Measurements from ENCODE around the gene RBBP7.

DNA sequence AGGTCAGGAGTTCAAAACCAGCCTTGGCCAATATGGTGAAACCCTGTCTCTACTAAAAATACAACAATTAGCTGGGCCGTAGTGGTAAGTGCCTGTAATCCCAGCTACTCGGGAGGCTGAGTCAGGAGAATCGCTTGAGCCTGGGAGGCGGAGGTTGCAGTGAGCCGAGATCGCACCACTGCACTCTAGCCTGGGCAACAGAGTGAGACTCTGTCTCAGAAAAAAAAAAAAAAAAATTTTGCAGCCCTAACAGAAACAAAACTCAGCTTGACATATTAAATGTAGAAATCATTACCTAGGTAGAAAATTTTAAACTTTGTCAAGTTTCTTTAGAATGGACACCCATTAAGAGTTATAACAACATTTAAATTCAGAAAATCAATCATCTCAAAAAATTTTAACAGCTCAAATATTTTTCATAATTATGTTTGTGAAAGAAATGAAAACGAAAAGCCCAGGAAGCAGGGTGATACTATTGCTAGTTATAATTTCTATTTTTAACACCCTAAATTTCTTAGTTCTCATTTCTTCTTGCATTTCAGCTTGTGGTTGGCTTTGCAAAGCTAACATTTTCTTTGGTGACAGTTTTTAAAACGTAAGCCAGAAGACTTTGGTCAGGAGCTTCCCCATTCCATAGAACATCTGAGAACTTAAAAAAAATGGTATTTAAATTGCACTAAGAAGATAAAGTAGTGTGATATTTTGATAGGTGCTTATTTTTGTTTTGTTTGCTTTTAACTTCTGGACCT is 33.3 kb upstream of the RBBP7 start:
- TF ChIP-seq RBM22 (optimal IDR thresholded peaks at IDR 0.05; ENCODE audit: low read length) (no peak), KLF12 (CRISPR knock-in tag; IDR thresholded peaks at IDR 0.05; ENCODE audit: borderline replicate concordance) (no peak), ZNF30 (CRISPR knock-in tag; IDR thresholded peaks at IDR 0.05) (no peak), POLR2A (IDR thresholded peaks at IDR 0.05; ENCODE audit: insufficient read depth in 1 of 2, low read depth in 2 of 2, low read length in 2 of 2) (no peak), POLR2AphosphoS5 (IDR thresholded peaks at IDR 0.05; ENCODE audit: low read depth, low read length) (no peak), ZBTB7A (CRISPR knock-in tag; IDR thresholded peaks at IDR 0.05) (no peak), FOXM1 (CRISPR knock-in tag; IDR thresholded peaks at IDR 0.05) (no peak)
- TF ChIP-seq, protein P1, sequence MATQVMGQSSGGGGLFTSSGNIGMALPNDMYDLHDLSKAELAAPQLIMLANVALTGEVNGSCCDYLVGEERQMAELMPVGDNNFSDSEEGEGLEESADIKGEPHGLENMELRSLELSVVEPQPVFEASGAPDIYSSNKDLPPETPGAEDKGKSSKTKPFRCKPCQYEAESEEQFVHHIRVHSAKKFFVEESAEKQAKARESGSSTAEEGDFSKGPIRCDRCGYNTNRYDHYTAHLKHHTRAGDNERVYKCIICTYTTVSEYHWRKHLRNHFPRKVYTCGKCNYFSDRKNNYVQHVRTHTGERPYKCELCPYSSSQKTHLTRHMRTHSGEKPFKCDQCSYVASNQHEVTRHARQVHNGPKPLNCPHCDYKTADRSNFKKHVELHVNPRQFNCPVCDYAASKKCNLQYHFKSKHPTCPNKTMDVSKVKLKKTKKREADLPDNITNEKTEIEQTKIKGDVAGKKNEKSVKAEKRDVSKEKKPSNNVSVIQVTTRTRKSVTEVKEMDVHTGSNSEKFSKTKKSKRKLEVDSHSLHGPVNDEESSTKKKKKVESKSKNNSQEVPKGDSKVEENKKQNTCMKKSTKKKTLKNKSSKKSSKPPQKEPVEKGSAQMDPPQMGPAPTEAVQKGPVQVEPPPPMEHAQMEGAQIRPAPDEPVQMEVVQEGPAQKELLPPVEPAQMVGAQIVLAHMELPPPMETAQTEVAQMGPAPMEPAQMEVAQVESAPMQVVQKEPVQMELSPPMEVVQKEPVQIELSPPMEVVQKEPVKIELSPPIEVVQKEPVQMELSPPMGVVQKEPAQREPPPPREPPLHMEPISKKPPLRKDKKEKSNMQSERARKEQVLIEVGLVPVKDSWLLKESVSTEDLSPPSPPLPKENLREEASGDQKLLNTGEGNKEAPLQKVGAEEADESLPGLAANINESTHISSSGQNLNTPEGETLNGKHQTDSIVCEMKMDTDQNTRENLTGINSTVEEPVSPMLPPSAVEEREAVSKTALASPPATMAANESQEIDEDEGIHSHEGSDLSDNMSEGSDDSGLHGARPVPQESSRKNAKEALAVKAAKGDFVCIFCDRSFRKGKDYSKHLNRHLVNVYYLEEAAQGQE (IDR thresholded peaks at IDR 0.05; ENCODE audit: borderline replicate concordance in 1 of 2, low read depth in 1 of 2, low read length in 2 of 2): no peak
- TF ChIP-seq, protein P2, sequence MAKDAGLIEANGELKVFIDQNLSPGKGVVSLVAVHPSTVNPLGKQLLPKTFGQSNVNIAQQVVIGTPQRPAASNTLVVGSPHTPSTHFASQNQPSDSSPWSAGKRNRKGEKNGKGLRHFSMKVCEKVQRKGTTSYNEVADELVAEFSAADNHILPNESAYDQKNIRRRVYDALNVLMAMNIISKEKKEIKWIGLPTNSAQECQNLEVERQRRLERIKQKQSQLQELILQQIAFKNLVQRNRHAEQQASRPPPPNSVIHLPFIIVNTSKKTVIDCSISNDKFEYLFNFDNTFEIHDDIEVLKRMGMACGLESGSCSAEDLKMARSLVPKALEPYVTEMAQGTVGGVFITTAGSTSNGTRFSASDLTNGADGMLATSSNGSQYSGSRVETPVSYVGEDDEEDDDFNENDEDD (CRISPR knock-in tag; IDR thresholded peaks at IDR 0.05; ENCODE audit: borderline replicate concordance): no peak
- TF ChIP-seq, protein P3, sequence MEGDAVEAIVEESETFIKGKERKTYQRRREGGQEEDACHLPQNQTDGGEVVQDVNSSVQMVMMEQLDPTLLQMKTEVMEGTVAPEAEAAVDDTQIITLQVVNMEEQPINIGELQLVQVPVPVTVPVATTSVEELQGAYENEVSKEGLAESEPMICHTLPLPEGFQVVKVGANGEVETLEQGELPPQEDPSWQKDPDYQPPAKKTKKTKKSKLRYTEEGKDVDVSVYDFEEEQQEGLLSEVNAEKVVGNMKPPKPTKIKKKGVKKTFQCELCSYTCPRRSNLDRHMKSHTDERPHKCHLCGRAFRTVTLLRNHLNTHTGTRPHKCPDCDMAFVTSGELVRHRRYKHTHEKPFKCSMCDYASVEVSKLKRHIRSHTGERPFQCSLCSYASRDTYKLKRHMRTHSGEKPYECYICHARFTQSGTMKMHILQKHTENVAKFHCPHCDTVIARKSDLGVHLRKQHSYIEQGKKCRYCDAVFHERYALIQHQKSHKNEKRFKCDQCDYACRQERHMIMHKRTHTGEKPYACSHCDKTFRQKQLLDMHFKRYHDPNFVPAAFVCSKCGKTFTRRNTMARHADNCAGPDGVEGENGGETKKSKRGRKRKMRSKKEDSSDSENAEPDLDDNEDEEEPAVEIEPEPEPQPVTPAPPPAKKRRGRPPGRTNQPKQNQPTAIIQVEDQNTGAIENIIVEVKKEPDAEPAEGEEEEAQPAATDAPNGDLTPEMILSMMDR (CRISPR knock-in tag; IDR thresholded peaks at IDR 0.05): no peak

All from HepG2 (cell line).